Smooth muscle cell (in vitro differentiated cells): ENCODE results near the gene ARMC12. TPM values are rescaled to one million over a fixed set of nuclear protein-coding genes. Genes with fewer than 3 reads are reported as not detected.
A peak's percentile ranks its signal among the peaks of the same experiment; 100 is the strongest.
"Not testable (repeated sequence)": the region's sequence is repeated elsewhere in the genome, so short reads cannot be mapped to it uniquely, and the experiment has no call there.

Experiments used
- DNase-seq: peaks from one replicate; lab custom pipeline; 2025; ENCODE audit not compliant: unreplicated experiment; lab: John Stamatoyannopoulos, UW
- H2AFZ ChIP-seq: fragments of 200-600 bp; sonication (generic); 2 replicates; pipeline ENCODE4 v1.6.0; 2016; ENCODE audit warnings: antibody characterized with exemption, low read depth, mild to moderate bottlenecking
- H3F3A ChIP-seq: fragments of 200-600 bp; sonication (generic); 2 replicates; pipeline ENCODE4 v1.6.0; 2017; ENCODE audit warnings: antibody characterized with exemption, low read depth
- H3K27ac ChIP-seq: fragments of 200-600 bp; sonication (generic); 2 replicates; pipeline ENCODE4 v1.5.1; 2016; ENCODE audit warnings: low read depth, mild to moderate bottlenecking
- H3K27me3 ChIP-seq: fragments of 200-600 bp; sonication (generic); 2 replicates; pipeline ENCODE4 v1.6.1; 2016; ENCODE audit warnings: low read depth, mild to moderate bottlenecking
- H3K36me3 ChIP-seq: fragments of 200-600 bp; sonication (generic); 2 replicates; pipeline ENCODE4 v1.5.1; 2016; ENCODE audit warnings: low read depth
- H3K4me1 ChIP-seq: fragments of 200-600 bp; sonication (generic); 2 replicates; pipeline ENCODE4 v1.5.1; 2016; ENCODE audit warnings: low read depth
- H3K4me2 ChIP-seq: fragments of 200-600 bp; sonication (generic); 2 replicates; pipeline ENCODE4 v1.6.0; 2016; ENCODE audit warnings: mild to moderate bottlenecking
- H3K4me3 ChIP-seq: fragments of 200-600 bp; sonication (generic); 2 replicates; pipeline ENCODE4 v1.5.1; 2016; ENCODE audit warnings: mild to moderate bottlenecking
- H3K79me2 ChIP-seq: fragments of 200-600 bp; sonication (generic); 2 replicates; pipeline ENCODE4 v1.6.0; 2016; ENCODE audit warnings: low read depth, mild to moderate bottlenecking
- H3K9ac ChIP-seq: fragments of 200-600 bp; sonication (generic); 2 replicates; pipeline ENCODE4 v1.6.0; 2016; ENCODE audit warnings: low read depth
- H3K9me3 ChIP-seq: fragments of 200-600 bp; sonication (generic); replicated peaks from 2 replicates; pipeline ENCODE4 v1.5.1; 2016; ENCODE audit warnings: low read depth
- H4K20me1 ChIP-seq: fragments of 200-600 bp; sonication (generic); 2 replicates; pipeline ENCODE4 v1.6.0; 2016; ENCODE audit warnings: low read depth
- CTCF ChIP-seq: fragments of 200-600 bp; sonication (generic); IDR thresholded peaks from 2 replicates; pipeline ENCODE4 v1.5.1; 2017; ENCODE audit warnings: borderline replicate concordance, mild to moderate bottlenecking, antibody characterized with exemption; ENCODE audit not compliant: insufficient read depth, poor library complexity, severe bottlenecking
- WGBS: methylation state at CpG from one replicate; pipeline ENCODE4 v1.1.7; 2016; ENCODE audit warnings: low lambda C conversion rate; 5-methylcytosine and 5-hydroxymethylcytosine counted together
- polyA plus RNA-seq: library from polyadenylated mRNA; unstranded; fragments of >200 nt; fragmentation: Nextera tagmentation; extraction: Ambion mirVana; gene quantifications from 2 replicates; pipeline ENCODE4 v1.2.1, GENCODE V29; 2016
- total RNA-seq: library from RNA; depleted of rRNA; stranded (reverse); fragments of >200 nt; gene quantifications from 2 replicates; pipeline ENCODE4 v1.2.3, GENCODE V29; 2014

Gene ARMC12
- total RNA-seq, result 0.18 and 3.5 TPM in 2 replicates
- polyA plus RNA-seq, result not detected in 2 replicates

DNA sequence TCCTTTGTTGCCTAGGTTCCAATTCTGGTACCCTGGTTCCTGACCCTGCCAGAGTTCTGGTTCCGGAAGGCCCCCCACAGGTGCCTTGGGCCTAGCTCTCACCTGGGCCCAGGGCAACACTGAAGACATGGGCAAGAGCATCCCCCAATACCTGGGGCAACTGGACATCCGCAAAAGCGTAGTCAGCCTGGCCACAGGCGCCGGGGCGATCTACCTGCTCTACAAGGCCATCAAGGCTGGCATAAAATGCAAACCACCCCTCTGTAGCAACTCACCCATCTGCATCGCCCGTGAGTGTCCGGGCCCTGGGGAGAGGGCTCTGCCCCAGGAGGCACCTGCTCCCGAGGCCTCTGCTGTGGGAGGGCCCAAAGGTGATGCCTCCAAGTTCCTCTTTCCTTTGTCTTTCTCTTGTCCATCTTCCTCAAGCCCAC is at the start of gene ARMC12:
Gene ARMC12 (plus strand): TSS at position 51 of the 431 bp plus-strand sequence. CDS start 77 bp downstream, at position 128.
- H3F3A ChIP-seq, result no peaks in the 10 kb centered on the region
- no peak for DNase-seq
- no peak within 1 kb of the TSS for H3K4me2 ChIP-seq
- WGBS, result 97% methylated on average over 10 of the region's 10 CpGs
- H3K9ac ChIP-seq, result no peak within 1 kb of the TSS
- H3K27ac ChIP-seq, result no peak within 1 kb of the TSS
- H3K27me3 ChIP-seq, result no peaks in the 10 kb centered on the region
- no peak for TF ChIP-seq CTCF
- no peaks in the 10 kb centered on the region for H3K36me3 ChIP-seq
- H3K4me3 ChIP-seq, result no peak within 1 kb of the TSS
- no peak within 1 kb of the TSS for H2AFZ ChIP-seq
- H4K20me1 ChIP-seq, result no peaks in the 10 kb centered on the region
- no peaks in the 10 kb centered on the region for H3K79me2 ChIP-seq
- H3K9me3 ChIP-seq, result no peaks in the 10 kb centered on the region
- H3K4me1 ChIP-seq, result peaks cover 38% of the 10 kb centered on the region

DNA sequence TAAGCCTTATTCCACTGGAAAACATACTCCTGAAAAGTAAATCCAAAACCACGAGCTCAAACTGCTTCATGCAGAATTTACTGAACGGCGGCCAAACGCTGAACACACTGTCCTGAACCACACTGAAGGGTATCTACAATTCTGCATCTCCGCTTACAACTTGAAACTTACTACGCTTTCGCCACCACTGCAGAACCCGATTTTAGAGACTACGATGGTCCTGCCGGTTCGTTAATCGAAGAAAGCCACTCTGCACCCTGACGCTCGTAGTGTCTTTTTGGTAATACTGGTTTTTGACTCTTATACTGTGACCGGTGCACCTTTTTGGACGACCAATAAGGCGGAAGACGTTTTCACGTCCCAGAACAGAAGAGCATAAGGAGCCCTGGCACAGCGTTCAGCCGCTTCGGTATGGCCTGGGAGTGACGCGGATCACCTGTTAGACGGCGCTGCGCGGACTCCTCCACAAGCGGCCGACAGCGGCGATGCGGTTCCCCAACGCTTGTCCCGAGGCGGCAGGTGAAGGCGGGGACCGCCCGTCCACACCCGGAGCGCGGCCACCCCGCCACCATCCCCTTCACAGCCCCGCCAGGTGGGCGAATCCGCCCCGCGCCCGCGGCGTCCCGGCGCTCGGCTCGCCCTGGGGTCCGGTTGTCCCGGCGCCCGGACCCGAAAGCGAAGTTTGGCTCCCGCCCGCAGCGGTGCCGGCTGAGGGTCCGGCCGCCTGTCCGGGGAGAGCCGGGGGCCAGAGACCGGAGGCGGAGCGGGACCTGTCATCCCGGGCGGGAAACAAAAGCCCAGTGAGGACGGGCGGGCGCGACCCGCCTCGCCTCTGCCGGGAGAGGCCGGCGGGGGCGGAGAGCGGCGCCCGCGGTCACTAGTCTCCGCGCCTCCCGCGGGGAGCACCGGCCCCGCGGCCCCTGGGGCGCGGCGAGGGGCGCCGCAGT is 48.9 kb upstream of the ARMC12 start:
- Histone ChIP-seq H3K79me2 (no peaks in the 10 kb centered on the region), H4K20me1 (no peaks in the 10 kb centered on the region), H3F3A (no peaks in the 10 kb centered on the region), H3K9me3 (no peaks in the 10 kb centered on the region), H3K4me1 (peaks cover 11% of the 10 kb centered on the region), H3K4me3 (peak overlapping the region; percentile 56), H2AFZ (peak overlapping the region; percentile 76), H3K36me3 (no peaks in the 10 kb centered on the region), H3K27me3 (peaks cover 11% of the 10 kb centered on the region), H3K27ac (no peak overlapping the region), H3K9ac (no peak overlapping the region), H3K4me2 (peak overlapping the region; percentile 84)
- no peak for TF ChIP-seq CTCF
- no peak for DNase-seq
- WGBS, result 1% methylated on average over 82 of the region's 100 CpGs

DNA sequence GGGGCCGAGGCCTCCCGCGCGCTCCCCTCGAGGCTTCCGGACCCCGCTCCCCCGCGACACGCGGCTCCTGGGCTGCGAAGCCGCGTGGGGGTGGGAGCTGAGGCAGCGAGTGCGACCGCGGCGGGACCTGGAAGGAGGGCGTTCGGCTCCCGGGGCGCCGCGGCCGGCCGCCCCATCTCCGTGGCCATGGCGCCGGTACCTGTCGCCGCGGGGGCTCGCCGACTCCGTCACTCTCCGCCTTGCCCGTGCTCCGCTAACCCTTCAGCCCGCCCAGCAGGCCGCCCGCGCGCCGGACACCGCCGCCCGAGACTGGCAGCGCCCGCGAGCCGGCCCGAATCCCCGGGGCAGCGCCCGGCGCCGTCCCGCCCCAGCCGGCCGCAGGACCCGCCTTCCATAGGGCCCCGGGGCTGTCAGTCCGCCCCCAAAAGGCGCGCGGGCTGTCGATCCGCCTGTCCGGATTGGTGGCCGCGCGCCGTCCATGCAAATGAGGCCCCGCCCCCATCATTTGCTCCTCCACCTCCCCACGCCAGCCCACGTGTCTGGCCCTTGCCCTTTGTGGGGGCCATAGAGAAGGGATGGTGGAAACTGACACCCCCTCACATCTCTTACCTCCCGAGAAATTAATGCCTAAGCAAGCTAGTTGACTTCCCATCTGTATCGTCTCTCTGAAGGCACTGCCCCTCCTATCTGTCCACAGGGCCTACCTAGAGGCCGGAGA is 48.1 kb upstream of the ARMC12 start, which contains the start of gene FKBP5:
Gene FKBP5 (minus strand): TSS at position 311 of the 718 bp plus-strand sequence. CDS start 46,091 bp downstream, outside the sequence.
- TF ChIP-seq CTCF, result no peak
- peaks cover 11% of the 10 kb centered on the region for H3K27me3 ChIP-seq
- H3K4me3 ChIP-seq, result peak within 1 kb of the TSS; percentile 56
- H3K9me3 ChIP-seq, result no peaks in the 10 kb centered on the region
- H3K79me2 ChIP-seq, result no peaks in the 10 kb centered on the region
- H3K27ac ChIP-seq, result no peak within 1 kb of the TSS
- peaks cover 11% of the 10 kb centered on the region for H3K4me1 ChIP-seq
- peak within 1 kb of the TSS; percentile 76 for H2AFZ ChIP-seq
- no peak within 1 kb of the TSS for H3K9ac ChIP-seq
- no peaks in the 10 kb centered on the region for H4K20me1 ChIP-seq
- DNase-seq, result peak; percentile 60
- peak within 1 kb of the TSS; percentile 84 for H3K4me2 ChIP-seq
- no peaks in the 10 kb centered on the region for H3F3A ChIP-seq
- no peaks in the 10 kb centered on the region for H3K36me3 ChIP-seq
- WGBS, result 5% methylated on average over 43 of the region's 80 CpGs

- WGBS, result 98% methylated on average over 16 of the region's 16 CpGs
- DNase-seq, result not testable (repeated sequence)
Measured at GRCh38 chr6:35690006-35690405, 46.8 kb upstream of the ARMC12 start.

More at GRCh38 chr6:35690006-35690405, 46.8 kb upstream of the ARMC12 start:
- H3K9me3 ChIP-seq, H3K79me2 ChIP-seq, H3K4me2 ChIP-seq, H3F3A ChIP-seq, H3K4me3 ChIP-seq, H2AFZ ChIP-seq, H3K9ac ChIP-seq, H3K27ac ChIP-seq, H4K20me1 ChIP-seq, H3K36me3 ChIP-seq: not testable (repeated sequence)
- H3K27me3 ChIP-seq, result peaks cover 11% of the 10 kb centered on the region
- peaks cover 11% of the 10 kb centered on the region for H3K4me1 ChIP-seq
